ENCODE results near the gene ANKRD24.
A peak's percentile ranks its signal among the peaks of the same experiment; 100 is the strongest.

The ANKRD24 gene

GRCh38 chr19:4164262-4164661 is 18.2 kb upstream of the ANKRD24 start:
- H3K4me1 ChIP-seq (ENCODE audit: control insufficient read depth in 1 of 2, insufficient read depth in 2 of 2, low read length in 2 of 2), result no peaks in the 10 kb centered on the region
- H2BK5ac ChIP-seq (ENCODE audit: low read depth, low read length, poor library complexity), result no peak overlapping the region
- no peak overlapping the region for H3K4me2 ChIP-seq (ENCODE audit: low read length)
- no peak overlapping the region for H3K9ac ChIP-seq (ENCODE audit: low read length)
- DNase-seq, result peak; percentile 38 to 62
- WGBS (ENCODE audit: extremely low coverage, insufficient coverage, insufficient read length), result no CpG with 5 or more reads among the region's 11 CpGs
- H2BK12ac ChIP-seq (ENCODE audit: low read length), result no peak overlapping the region
- no peak overlapping the region for H3K4me3 ChIP-seq (ENCODE audit: low read depth, low read length)
- no peaks in the 10 kb centered on the region for H3K27me3 ChIP-seq (ENCODE audit: insufficient read depth, low read length)
- no peak overlapping the region for H3K4ac ChIP-seq (ENCODE audit: low read depth, low read length)
- no peak overlapping the region for H4K91ac ChIP-seq (ENCODE audit: low read depth, low read length)
- no peak overlapping the region for H4K12ac ChIP-seq (ENCODE audit: low read depth, low read length)
- no peak overlapping the region for H3K14ac ChIP-seq (ENCODE audit: low read length)
- no peak overlapping the region for H2AK5ac ChIP-seq (ENCODE audit: low read length)
- H2AFZ ChIP-seq (ENCODE audit: insufficient read depth, low read length, poor library complexity), result no peak overlapping the region
- no peaks in the 10 kb centered on the region for H3K79me1 ChIP-seq (ENCODE audit: low read length)
- no peak overlapping the region for H2BK120ac ChIP-seq (ENCODE audit: insufficient read depth, low read length, poor library complexity)
- H4K8ac ChIP-seq (ENCODE audit: low read depth, low read length), result no peak overlapping the region
- no peaks in the 10 kb centered on the region for H3K79me2 ChIP-seq (ENCODE audit: control insufficient read depth, insufficient read depth, low read length, poor library complexity)
- H3K27ac ChIP-seq (ENCODE audit: low read depth, low read length), result no peak overlapping the region
- no peak overlapping the region for H3K18ac ChIP-seq (ENCODE audit: low read length)
- H3K36me3 ChIP-seq (ENCODE audit: control insufficient read depth in 1 of 2, insufficient read depth in 2 of 2, low read length in 2 of 2), result no peaks in the 10 kb centered on the region
- H3K23ac ChIP-seq (ENCODE audit: low read length), result no peak overlapping the region
- no peaks in the 10 kb centered on the region for H3K9me3 ChIP-seq (ENCODE audit: insufficient read depth, low read depth, low read length)

GRCh38 chr19:4171676-4172075 is 10.8 kb upstream of the ANKRD24 start:
- no peak overlapping the region for H3K4me2 ChIP-seq (ENCODE audit: low read length)
- H3K4me1 ChIP-seq (ENCODE audit: control insufficient read depth in 1 of 2, insufficient read depth in 2 of 2, low read length in 2 of 2), result peaks cover 0 to 3% of the 10 kb centered on the region in 2 experiments
- H3K4ac ChIP-seq (ENCODE audit: low read depth, low read length), result no peak overlapping the region
- no CpG with 5 or more reads among the region's 22 CpGs for WGBS (ENCODE audit: extremely low coverage, insufficient coverage, insufficient read length)
- no peak for DNase-seq
- no peak overlapping the region for H2BK5ac ChIP-seq (ENCODE audit: low read depth, low read length, poor library complexity)
- H2BK120ac ChIP-seq (ENCODE audit: insufficient read depth, low read length, poor library complexity), result no peak overlapping the region
- H4K12ac ChIP-seq (ENCODE audit: low read depth, low read length), result no peak overlapping the region
- H3K79me2 ChIP-seq (ENCODE audit: control insufficient read depth, insufficient read depth, low read length, poor library complexity), result no peaks in the 10 kb centered on the region
- H3K27me3 ChIP-seq (ENCODE audit: insufficient read depth, low read length), result no peaks in the 10 kb centered on the region
- no peak overlapping the region for H3K9ac ChIP-seq (ENCODE audit: low read length)
- no peak overlapping the region for H2AFZ ChIP-seq (ENCODE audit: insufficient read depth, low read length, poor library complexity)
- H3K79me1 ChIP-seq (ENCODE audit: low read length), result no peaks in the 10 kb centered on the region
- no peak overlapping the region for H3K14ac ChIP-seq (ENCODE audit: low read length)
- H3K27ac ChIP-seq (ENCODE audit: low read depth, low read length), result no peak overlapping the region
- H3K4me3 ChIP-seq (ENCODE audit: low read depth, low read length), result peak overlapping the region; percentile 20
- H4K8ac ChIP-seq (ENCODE audit: low read depth, low read length), result no peak overlapping the region
- no peak overlapping the region for H4K91ac ChIP-seq (ENCODE audit: low read depth, low read length)
- no peak overlapping the region for H2BK12ac ChIP-seq (ENCODE audit: low read length)
- peak overlapping the region; percentile 27 for H3K23ac ChIP-seq (ENCODE audit: low read length)
- H2AK5ac ChIP-seq (ENCODE audit: low read length), result no peak overlapping the region
- no peak overlapping the region for H3K18ac ChIP-seq (ENCODE audit: low read length)
- H3K36me3 ChIP-seq (ENCODE audit: control insufficient read depth in 1 of 2, insufficient read depth in 2 of 2, low read length in 2 of 2), result peaks cover 14 to 15% of the 10 kb centered on the region in 2 experiments
- H3K9me3 ChIP-seq (ENCODE audit: insufficient read depth, low read depth, low read length), result peaks cover 3% of the 10 kb centered on the region

GRCh38 chr19:4172861-4173473 is 9.5 kb upstream of the ANKRD24 start:
- H3K18ac ChIP-seq (ENCODE audit: low read length), result no peak overlapping the region

GRCh38 chr19:4173479-4174212 is 8.8 kb upstream of the ANKRD24 start:
- no peak overlapping the region for H3K4me2 ChIP-seq (ENCODE audit: low read length)
- WGBS (ENCODE audit: extremely low coverage, insufficient coverage, insufficient read length), result no CpG with 5 or more reads among the region's 11 CpGs

More at GRCh38 chr19:4172861-4173473, 9.5 kb upstream of the ANKRD24 start:
- WGBS (ENCODE audit: extremely low coverage, insufficient coverage, insufficient read length), result no CpG with 5 or more reads among the region's 45 CpGs
- Histone ChIP-seq H2BK5ac (ENCODE audit: low read depth, low read length, poor library complexity) (no peak overlapping the region), H3K4me2 (ENCODE audit: low read length) (peak overlapping the region; percentile 2), H3K27me3 (ENCODE audit: insufficient read depth, low read length) (no peaks in the 10 kb centered on the region), H3K9ac (ENCODE audit: low read length) (no peak overlapping the region), H4K91ac (ENCODE audit: low read depth, low read length) (no peak overlapping the region), H3K4ac (ENCODE audit: low read depth, low read length) (no peak overlapping the region), H4K12ac (ENCODE audit: low read depth, low read length) (no peak overlapping the region), H3K9me3 (ENCODE audit: insufficient read depth, low read depth, low read length) (peaks cover 3% of the 10 kb centered on the region), H2AFZ (ENCODE audit: insufficient read depth, low read length, poor library complexity) (no peak overlapping the region), H2AK5ac (ENCODE audit: low read length) (no peak overlapping the region), H2BK120ac (ENCODE audit: insufficient read depth, low read length, poor library complexity) (no peak overlapping the region), H4K8ac (ENCODE audit: low read depth, low read length) (no peak overlapping the region), H3K27ac (ENCODE audit: low read depth, low read length) (no peak overlapping the region), H3K14ac (ENCODE audit: low read length) (no peak overlapping the region), H3K79me2 (ENCODE audit: control insufficient read depth, insufficient read depth, low read length, poor library complexity) (no peaks in the 10 kb centered on the region), H3K36me3 (ENCODE audit: control insufficient read depth in 1 of 2, insufficient read depth in 2 of 2, low read length in 2 of 2) (peaks cover 14 to 18% of the 10 kb centered on the region in 2 experiments), H3K79me1 (ENCODE audit: low read length) (no peaks in the 10 kb centered on the region), H3K4me3 (ENCODE audit: low read depth, low read length) (no peak overlapping the region), H3K4me1 (ENCODE audit: control insufficient read depth in 1 of 2, insufficient read depth in 2 of 2, low read length in 2 of 2) (peaks cover 0 to 3% of the 10 kb centered on the region in 2 experiments), H2BK12ac (ENCODE audit: low read length) (no peak overlapping the region), H3K23ac (ENCODE audit: low read length) (no peak overlapping the region)
- DNase-seq, result peak; percentile 29 to 72

More at GRCh38 chr19:4173479-4174212, 8.8 kb upstream of the ANKRD24 start:
- Histone ChIP-seq H4K91ac (ENCODE audit: low read depth, low read length) (no peak overlapping the region), H3K9me3 (ENCODE audit: insufficient read depth, low read depth, low read length) (peaks cover 3% of the 10 kb centered on the region), H2BK12ac (ENCODE audit: low read length) (no peak overlapping the region), H3K23ac (ENCODE audit: low read length) (no peak overlapping the region), H2BK120ac (ENCODE audit: insufficient read depth, low read length, poor library complexity) (no peak overlapping the region), H3K14ac (ENCODE audit: low read length) (no peak overlapping the region), H3K18ac (ENCODE audit: low read length) (no peak overlapping the region), H3K4ac (ENCODE audit: low read depth, low read length) (no peak overlapping the region), H2AFZ (ENCODE audit: insufficient read depth, low read length, poor library complexity) (no peak overlapping the region), H3K4me1 (ENCODE audit: control insufficient read depth in 1 of 2, insufficient read depth in 2 of 2, low read length in 2 of 2) (peaks cover 0 to 3% of the 10 kb centered on the region in 2 experiments), H2BK5ac (ENCODE audit: low read depth, low read length, poor library complexity) (no peak overlapping the region), H3K27ac (ENCODE audit: low read depth, low read length) (no peak overlapping the region), H3K79me1 (ENCODE audit: low read length) (no peaks in the 10 kb centered on the region), H3K79me2 (ENCODE audit: control insufficient read depth, insufficient read depth, low read length, poor library complexity) (no peaks in the 10 kb centered on the region), H3K4me3 (ENCODE audit: low read depth, low read length) (no peak overlapping the region), H3K27me3 (ENCODE audit: insufficient read depth, low read length) (no peaks in the 10 kb centered on the region), H4K8ac (ENCODE audit: low read depth, low read length) (no peak overlapping the region), H3K36me3 (ENCODE audit: control insufficient read depth in 1 of 2, insufficient read depth in 2 of 2, low read length in 2 of 2) (peaks cover 16 to 20% of the 10 kb centered on the region in 2 experiments), H3K9ac (ENCODE audit: low read length) (no peak overlapping the region), H2AK5ac (ENCODE audit: low read length) (no peak overlapping the region), H4K12ac (ENCODE audit: low read depth, low read length) (no peak overlapping the region)
- no peak for DNase-seq
